ENCODE measurements around the gene ANP32B. TPM values are rescaled to one million over a fixed set of nuclear protein-coding genes. Genes with fewer than 3 reads are reported as not detected.

The ANP32B gene
- total RNA-seq, 2 experiments from 2014 or later: 178 to 192 TPM

- Histone ChIP-seq H3K4me3 (ENCODE audit: low read length) (no peak overlapping the region), H3K4me1 (ENCODE audit: insufficient read depth, low read length) (peaks cover 17% of the 10 kb centered on the region), H3K27me3 (ENCODE audit: control insufficient read depth in 1 of 2, insufficient read depth in 2 of 2, low read length in 2 of 2) (no peaks in the 10 kb centered on the region), H3K9me3 (ENCODE audit: control insufficient read depth in 1 of 2, insufficient read depth in 1 of 2, low read length in 2 of 2) (no peaks in the 10 kb centered on the region), H3K27ac (ENCODE audit: low read depth in 1 of 2, low read length in 2 of 2) (no peak overlapping the region), H3K36me3 (ENCODE audit: insufficient read depth, low read length) (no peaks in the 10 kb centered on the region)
- H3K27me3 Mint-ChIP-seq: no peaks in the 10 kb centered on the region
- no peaks in the 10 kb centered on the region for H3K9me3 Mint-ChIP-seq
- H3K36me3 Mint-ChIP-seq (ENCODE audit: low read depth): no peaks in the 10 kb centered on the region
- DNase-seq: no peak
- no peak overlapping the region for H3K4me3 Mint-ChIP-seq
- no peak for ATAC-seq (ENCODE audit: poor library complexity)
- no peak overlapping the region for H3K27ac Mint-ChIP-seq
- no peak for TF ChIP-seq CTCF (IDR thresholded peaks at IDR 0.05)
- ChIA-PET POLR2A (interaction anchor here (0.6 to 3.4 kb wide), 3 partner anchors 13 to 212 kb away, joined by 3 to 28 read pairs (median 5); partner anchors contain the start of genes NANS and TBC1D2), CTCF (interaction anchor here (0.7 to 3.2 kb wide), 3 partner anchors 61 to 161 kb away, joined by 3 to 19 read pairs (median 5); partner anchors contain the start of genes ANP32B and TRMO)
- intact Hi-C loops (cut with DNase I, micrococcal nuclease): no loop called here
- H3K4me1 Mint-ChIP-seq (ENCODE audit: low read depth): peaks cover 24% of the 10 kb centered on the region
These were observed 60.8 kb downstream of the ANP32B start for GRCh38 chr9:98043915-98044314.

GRCh38 chr9:98045234-98046179 lies 62.4 kb downstream of the ANP32B start:
- Histone ChIP-seq H3K4me1 (ENCODE audit: insufficient read depth, low read length) (peaks cover 17% of the 10 kb centered on the region), H3K36me3 (ENCODE audit: insufficient read depth, low read length) (no peaks in the 10 kb centered on the region), H3K27ac (ENCODE audit: low read depth in 1 of 2, low read length in 2 of 2) (peak overlapping the region in 1 of 2 donors; percentile 61), H3K4me3 (ENCODE audit: low read length) (peak overlapping the region; percentile 50), H3K9me3 (ENCODE audit: control insufficient read depth in 1 of 2, insufficient read depth in 1 of 2, low read length in 2 of 2) (no peaks in the 10 kb centered on the region), H3K27me3 (ENCODE audit: control insufficient read depth in 1 of 2, insufficient read depth in 2 of 2, low read length in 2 of 2) (no peaks in the 10 kb centered on the region)
- ATAC-seq (ENCODE audit: poor library complexity) (peak; percentile 98), DNase-seq (peak in 9 of 14 experiments; percentile 3 to 87 (median 19))
- H3K9me3 Mint-ChIP-seq: no peaks in the 10 kb centered on the region
- peak overlapping the region; percentile 86 for H3K27ac Mint-ChIP-seq
- CTCF ChIA-PET: interaction anchor here (0.5 to 3.2 kb wide), 12 partner anchors 11 to 218 kb away, joined by 3 to 19 read pairs (median 4); partner anchors contain the start of genes ANP32B, NANS and TRMO
- H3K4me3 Mint-ChIP-seq: peak overlapping the region; percentile 45
- no peaks in the 10 kb centered on the region for H3K36me3 Mint-ChIP-seq (ENCODE audit: low read depth)
- intact Hi-C loops (cut with DNase I, micrococcal nuclease): loop anchor here in 1 of 2 experiments (1.0 kb wide), 1 partner anchor 11 kb away; the partner anchor contains the start of gene NANS
- peaks cover 30% of the 10 kb centered on the region for H3K4me1 Mint-ChIP-seq (ENCODE audit: low read depth)
- peak; percentile 18 for TF ChIP-seq CTCF (IDR thresholded peaks at IDR 0.05)
- POLR2A ChIA-PET: interaction anchor here (1.1 to 3.4 kb wide), 7 partner anchors 11 to 347 kb away, joined by 3 to 28 read pairs (median 9); partner anchors contain the start of genes ANP32B, NANS, TBC1D2 and TRMO
- H3K27me3 Mint-ChIP-seq: no peaks in the 10 kb centered on the region

- TF ChIP-seq CTCF (IDR thresholded peaks at IDR 0.05): no peak
- Mint-ChIP-seq H3K27ac (no peak overlapping the region), H3K36me3 (ENCODE audit: low read depth) (no peaks in the 10 kb centered on the region), H3K4me1 (ENCODE audit: low read depth) (peaks cover 30% of the 10 kb centered on the region), H3K27me3 (no peaks in the 10 kb centered on the region), H3K4me3 (peak overlapping the region; percentile 45), H3K9me3 (no peaks in the 10 kb centered on the region)
- Histone ChIP-seq H3K4me3 (ENCODE audit: low read length) (no peak overlapping the region), H3K36me3 (ENCODE audit: insufficient read depth, low read length) (no peaks in the 10 kb centered on the region), H3K27me3 (ENCODE audit: control insufficient read depth in 1 of 2, insufficient read depth in 2 of 2, low read length in 2 of 2) (no peaks in the 10 kb centered on the region), H3K9me3 (ENCODE audit: control insufficient read depth in 1 of 2, insufficient read depth in 1 of 2, low read length in 2 of 2) (no peaks in the 10 kb centered on the region), H3K27ac (ENCODE audit: low read depth in 1 of 2, low read length in 2 of 2) (no peak overlapping the region), H3K4me1 (ENCODE audit: insufficient read depth, low read length) (peaks cover 17% of the 10 kb centered on the region)
- ChIA-PET POLR2A (interaction anchor here (1.1 to 3.4 kb wide), 7 partner anchors 10 to 210 kb away, joined by 3 to 28 read pairs (median 8); partner anchors contain the start of genes NANS, TBC1D2 and TRMO), CTCF (interaction anchor here (0.5 to 3.2 kb wide), 6 partner anchors 11 to 123 kb away, joined by 3 to 19 read pairs (median 6); partner anchors contain the start of genes NANS and TRMO)
- intact Hi-C loops (cut with DNase I, micrococcal nuclease): no loop called here
- ATAC-seq (ENCODE audit: poor library complexity) (no peak), DNase-seq (no peak)
These were observed 63.0 kb downstream of the ANP32B start for GRCh38 chr9:98046180-98046543.
